GM23338 (cell line): Measurements from ENCODE around the gene OSBPL3.

Experiments
- EZH2 ChIP-seq: fragments of 200-600 bp; sonication (generic); IDR thresholded peaks from one replicate; pipeline ENCODE4 v1.8.0; 2017; ENCODE audit warnings: antibody characterized with exemption, mild to moderate bottlenecking, low read depth; ENCODE audit not compliant: unreplicated experiment
- NANOG ChIP-seq: IDR thresholded peaks from 2 replicates; pipeline ENCODE4 v1.6.1; 2016; ENCODE audit warnings: antibody characterized with exemption, borderline replicate concordance
- TF ChIP-seq, protein P1 (sequence below), 2 experiments: fragments of 200-600 bp in 1 of 2; sonication (generic) in 1 of 2; conservative IDR thresholded peaks; 2 replicates each; pipeline versions ENCODE4 v1.5.1 to v1.6.1; 2016 to 2017; ENCODE audit warnings: antibody characterized with exemption in 2 of 2, low read depth in 2 of 2, mild to moderate bottlenecking in 2 of 2, moderate library complexity in 1 of 2

- no peak for TF ChIP-seq EZH2
- TF ChIP-seq, protein P1, sequence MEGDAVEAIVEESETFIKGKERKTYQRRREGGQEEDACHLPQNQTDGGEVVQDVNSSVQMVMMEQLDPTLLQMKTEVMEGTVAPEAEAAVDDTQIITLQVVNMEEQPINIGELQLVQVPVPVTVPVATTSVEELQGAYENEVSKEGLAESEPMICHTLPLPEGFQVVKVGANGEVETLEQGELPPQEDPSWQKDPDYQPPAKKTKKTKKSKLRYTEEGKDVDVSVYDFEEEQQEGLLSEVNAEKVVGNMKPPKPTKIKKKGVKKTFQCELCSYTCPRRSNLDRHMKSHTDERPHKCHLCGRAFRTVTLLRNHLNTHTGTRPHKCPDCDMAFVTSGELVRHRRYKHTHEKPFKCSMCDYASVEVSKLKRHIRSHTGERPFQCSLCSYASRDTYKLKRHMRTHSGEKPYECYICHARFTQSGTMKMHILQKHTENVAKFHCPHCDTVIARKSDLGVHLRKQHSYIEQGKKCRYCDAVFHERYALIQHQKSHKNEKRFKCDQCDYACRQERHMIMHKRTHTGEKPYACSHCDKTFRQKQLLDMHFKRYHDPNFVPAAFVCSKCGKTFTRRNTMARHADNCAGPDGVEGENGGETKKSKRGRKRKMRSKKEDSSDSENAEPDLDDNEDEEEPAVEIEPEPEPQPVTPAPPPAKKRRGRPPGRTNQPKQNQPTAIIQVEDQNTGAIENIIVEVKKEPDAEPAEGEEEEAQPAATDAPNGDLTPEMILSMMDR (conservative IDR thresholded peaks at IDR 0.05; ENCODE audit: low read depth in 2 of 2): no peak
- TF ChIP-seq NANOG: no peak
Measured at GRCh38 chr7:24933298-24933697, 46.7 kb downstream of the OSBPL3 start.
